K562 (cell line): Measurements from ENCODE around the gene FIBP. TPM values are rescaled to one million over a fixed set of nuclear protein-coding genes. Genes with fewer than 3 reads are reported as not detected.

Source experiments
- CC2D1A ChIP-seq: fragments of 450-650 bp; IDR thresholded peaks from 2 replicates; pipeline ENCODE4 v1.6.1; 2017; ENCODE audit warnings: mild to moderate bottlenecking
- ESRRA ChIP-seq: fragments of 450-650 bp; IDR thresholded peaks from 2 replicates; pipeline ENCODE4 v1.6.1; 2014; ENCODE audit warnings: low read depth, mild to moderate bottlenecking, moderate library complexity, borderline replicate concordance
- GATA2 ChIP-seq: sonication (generic); formaldehyde crosslinking; IDR thresholded peaks from 2 replicates; pipeline ENCODE4 v1.4.0; 2020; ENCODE audit warnings: mild to moderate bottlenecking, missing genetic modification reagents
- GATAD2A ChIP-seq: fragments of 450-650 bp; IDR thresholded peaks from 2 replicates; pipeline ENCODE4 v1.6.1; 2017
- HNRNPK ChIP-seq: fragments of 200-400 bp; formaldehyde crosslinking; IDR thresholded peaks from one replicate; pipeline ENCODE4 v1.6.1; 2018; ENCODE audit warnings: mild to moderate bottlenecking, low read depth, low read length; ENCODE audit not compliant: poor library complexity, severe bottlenecking
- MYBL2 ChIP-seq, 2 experiments: fragments of 450-650 bp in 1 of 2; sonication (generic) in 1 of 2; formaldehyde crosslinking in 1 of 2; IDR thresholded peaks; 2 replicates each; pipeline versions ENCODE4 v1.6.1 to v1.8.1; 2017 to 2022; ENCODE audit warnings: borderline replicate concordance in 1 of 2, inconsistent platforms in 1 of 2, low read depth in 1 of 2, mild to moderate bottlenecking in 1 of 2, missing genetic modification reagents in 1 of 2, moderate library complexity in 1 of 2
- NCOA1 ChIP-seq: fragments of 450-650 bp; IDR thresholded peaks from 2 replicates; pipeline ENCODE4 v1.6.1; 2016; ENCODE audit warnings: low read depth
- NFE2 ChIP-seq: IDR thresholded peaks from 2 replicates; pipeline ENCODE4 v1.6.1; 2014; ENCODE audit warnings: antibody characterized with exemption, low read depth
- PURB ChIP-seq: sonication (generic); formaldehyde crosslinking; IDR thresholded peaks from 2 replicates; pipeline ENCODE4 v1.9.0; 2021; ENCODE audit warnings: low read depth, mild to moderate bottlenecking, missing genetic modification reagents
- RBBP5 ChIP-seq: fragments of 200-600 bp; sonication (generic); IDR thresholded peaks from 2 replicates; pipeline ENCODE4 v1.6.1; 2012; ENCODE audit warnings: borderline replicate concordance, mild to moderate bottlenecking, low read length, control low read depth, inconsistent platforms; ENCODE audit not compliant: insufficient read depth, poor library complexity, severe bottlenecking
- SIN3B ChIP-seq: fragments of 450-650 bp; IDR thresholded peaks from 2 replicates; pipeline ENCODE4 v1.6.1; 2017; ENCODE audit warnings: low read depth, mild to moderate bottlenecking, moderate library complexity
- SMARCE1 ChIP-seq: fragments of 450-650 bp; IDR thresholded peaks from 2 replicates; pipeline ENCODE4 v1.7.1; 2016; ENCODE audit warnings: mild to moderate bottlenecking
- SRSF1 ChIP-seq: fragments of 200-400 bp; formaldehyde crosslinking; IDR thresholded peaks from 2 replicates; pipeline ENCODE4 v1.6.1; 2017; ENCODE audit warnings: mild to moderate bottlenecking, low read depth, low read length, moderate library complexity
- TCF15 ChIP-seq: fragments of 250-450 bp; sonication (Bioruptor Pico); IDR thresholded peaks from 2 replicates; pipeline ENCODE4 v1.8.0; 2022; ENCODE audit warnings: moderate library complexity, mild to moderate bottlenecking, inconsistent platforms
- TEAD1 ChIP-seq, 2 experiments: fragments of 450-650 bp in 1 of 2; sonication (generic) in 1 of 2; formaldehyde crosslinking; IDR thresholded peaks; 2 replicates each; pipeline versions ENCODE4 v1.4.0 to v1.8.0; 2020 to 2022; ENCODE audit warnings: mild to moderate bottlenecking in 2 of 2, missing genetic modification reagents in 1 of 2
- TEAD2 ChIP-seq: fragments of 450-650 bp; IDR thresholded peaks from 2 replicates; pipeline ENCODE4 v1.6.1; 2016; ENCODE audit warnings: missing genetic modification characterization, control low read depth, missing compliant biosample characterization
- XRCC5 ChIP-seq: fragments of 200-400 bp; formaldehyde crosslinking; IDR thresholded peaks from 2 replicates; pipeline ENCODE4 v1.6.1; 2017; ENCODE audit warnings: low read depth, mild to moderate bottlenecking, low read length
- ZNF592 ChIP-seq: fragments of 450-650 bp; IDR thresholded peaks from 2 replicates; pipeline ENCODE4 v1.6.1; 2017; ENCODE audit warnings: antibody characterized with exemption, mild to moderate bottlenecking
- polyA plus RNA-seq, 8 experiments: library from polyadenylated mRNA; depleted of rRNA in 4 of 8; stranded (reverse) in 5 of 8; unstranded in 3 of 8; fragments of >200 nt; fragmentation: Nextera tagmentation in 2 of 8; fragmentation: Illumina TruSeq in 1 of 8; extraction: Ambion mirVana in 2 of 8; extraction: Trizol in 1 of 8; gene quantifications; 2 replicates each; pipeline versions ENCODE4 v1.2.1 to v1.2.3, GENCODE V29; 2011 to 2014; ENCODE audit warnings: inconsistent platforms in 1 of 8, missing spikeins in 1 of 8
- total RNA-seq, 7 experiments: library from RNA; depleted of rRNA in 6 of 7; stranded (reverse); fragments of >200 nt in 6 of 7; fragmentation: Illumina TruSeq in 2 of 7; extraction: Trizol in 2 of 7; gene quantifications; 2 replicates each; pipeline versions ENCODE4 v1.2.1 to v1.2.3, GENCODE V29; 2011 to 2021; ENCODE audit warnings: low replicate concordance in 1 of 7
- TF ChIP-seq, protein P1 (sequence below): fragments of 450-650 bp; formaldehyde crosslinking; IDR thresholded peaks from 2 replicates; pipeline ENCODE4 v1.4.0; 2022; ENCODE audit warnings: mild to moderate bottlenecking, moderate library complexity
- TF ChIP-seq, protein P2 (sequence below): fragments of 450-650 bp; formaldehyde crosslinking; IDR thresholded peaks from 2 replicates; pipeline ENCODE4 v1.4.0; 2022; ENCODE audit warnings: missing genetic modification characterization

FIBP gene
- total and polyA plus RNA-seq, 9 of the 15 experiments (the other 6 are each of a cell fraction or from before 2014, with no cell fraction given): 41.2 to 79.2 (median 48.6) TPM

- TF ChIP-seq ZNF592: peak; percentile 95
- TF ChIP-seq, protein P1, sequence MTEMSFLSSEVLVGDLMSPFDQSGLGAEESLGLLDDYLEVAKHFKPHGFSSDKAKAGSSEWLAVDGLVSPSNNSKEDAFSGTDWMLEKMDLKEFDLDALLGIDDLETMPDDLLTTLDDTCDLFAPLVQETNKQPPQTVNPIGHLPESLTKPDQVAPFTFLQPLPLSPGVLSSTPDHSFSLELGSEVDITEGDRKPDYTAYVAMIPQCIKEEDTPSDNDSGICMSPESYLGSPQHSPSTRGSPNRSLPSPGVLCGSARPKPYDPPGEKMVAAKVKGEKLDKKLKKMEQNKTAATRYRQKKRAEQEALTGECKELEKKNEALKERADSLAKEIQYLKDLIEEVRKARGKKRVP (CRISPR knock-in tag): 0 out of 2 replicates have a peak, but pooled peaks have one; percentile 11
- TF ChIP-seq SRSF1: peak; percentile 47; the same call in 1 of the 2 replicates
- TF ChIP-seq NCOA1: no peak
- TF ChIP-seq ESRRA: peak; percentile 65
- TF ChIP-seq GATA2: no peak
- TF ChIP-seq, protein P2, sequence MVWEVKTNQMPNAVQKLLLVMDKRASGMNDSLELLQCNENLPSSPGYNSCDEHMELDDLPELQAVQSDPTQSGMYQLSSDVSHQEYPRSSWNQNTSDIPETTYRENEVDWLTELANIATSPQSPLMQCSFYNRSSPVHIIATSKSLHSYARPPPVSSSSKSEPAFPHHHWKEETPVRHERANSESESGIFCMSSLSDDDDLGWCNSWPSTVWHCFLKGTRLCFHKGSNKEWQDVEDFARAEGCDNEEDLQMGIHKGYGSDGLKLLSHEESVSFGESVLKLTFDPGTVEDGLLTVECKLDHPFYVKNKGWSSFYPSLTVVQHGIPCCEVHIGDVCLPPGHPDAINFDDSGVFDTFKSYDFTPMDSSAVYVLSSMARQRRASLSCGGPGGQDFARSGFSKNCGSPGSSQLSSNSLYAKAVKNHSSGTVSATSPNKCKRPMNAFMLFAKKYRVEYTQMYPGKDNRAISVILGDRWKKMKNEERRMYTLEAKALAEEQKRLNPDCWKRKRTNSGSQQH (CRISPR knock-in tag): 0 out of 2 replicates have a peak, but pooled peaks have one; percentile 20
- TF ChIP-seq RBBP5: peak; percentile 72
- TF ChIP-seq HNRNPK: peak; percentile 66
- peak; percentile 99 for TF ChIP-seq NFE2
- peak; percentile 87; the same call in 1 of the 2 replicates for TF ChIP-seq XRCC5
- peak; percentile 37 to 64; a peak in 1 of 4 replicates for TF ChIP-seq TEAD1 (CRISPR knock-in tag; IDR thresholded peaks at IDR 0.05)
- no peak for TF ChIP-seq TEAD2 (tag)
- TF ChIP-seq MYBL2 (IDR thresholded peaks at IDR 0.05; ENCODE audit: low read depth): no peak
- TF ChIP-seq MYBL2 (CRISPR knock-in tag; IDR thresholded peaks at IDR 0.05; ENCODE audit: borderline replicate concordance): no peak
- TF ChIP-seq TCF15 (CRISPR knock-in tag): peak; percentile 50; the same call in 1 of the 2 replicates
- peak; percentile 75; the same call in 1 of the 2 replicates for TF ChIP-seq GATAD2A
- TF ChIP-seq SMARCE1: peak; percentile 60; the same call in 1 of the 2 replicates
- 0 out of 2 replicates have a peak, but pooled peaks have one; percentile 29 for TF ChIP-seq CC2D1A
- no peak for TF ChIP-seq SIN3B
- TF ChIP-seq PURB: no peak
Observed at GRCh38 chr11:65899356-65900124, 11.3 kb upstream of the FIBP start (continued).
